BLaER1 treated with 17β-estradiol and CSF1 and Interleukin-3, amounts not matched to agents 10 nM and 100 nM (cell line): ENCODE results near the gene KCNH2.
A peak's percentile ranks its signal among the peaks of the same experiment; 100 is the strongest.

ENCODE experiments used
- H3K27ac ChIP-seq, 11 experiments: shearing (Covaris generic); formaldehyde crosslinking; 2 replicates each; pipeline ENCODE4 v1.8.1; 2022
- H3K27me3 ChIP-seq, 11 experiments: shearing (Covaris generic); formaldehyde crosslinking; 2 replicates each; pipeline ENCODE4 v1.8.1; 2022
- H3K36me3 ChIP-seq, 11 experiments: shearing (Covaris generic); formaldehyde crosslinking; 2 replicates each; pipeline ENCODE4 v1.8.1; 2022
- H3K4me1 ChIP-seq, 10 experiments: shearing (Covaris generic); formaldehyde crosslinking; 2 replicates each; pipeline ENCODE4 v1.8.1; 2022
- H3K4me2 ChIP-seq, 11 experiments: shearing (Covaris generic); formaldehyde crosslinking; 2 replicates each; pipeline ENCODE4 v1.8.1; 2022
- H3K4me3 ChIP-seq, 10 experiments: shearing (Covaris generic); formaldehyde crosslinking; 2 replicates each; pipeline ENCODE4 v1.8.1; 2022
- H3K9ac ChIP-seq, 11 experiments: shearing (Covaris generic); formaldehyde crosslinking; 2 replicates each; pipeline ENCODE4 v1.8.1; 2022
- H3K9me3 ChIP-seq, 11 experiments: shearing (Covaris generic); formaldehyde crosslinking; replicated peaks in 1 of 11; 2 replicates each; pipeline ENCODE4 v1.8.1; 2022
- H4K20me1 ChIP-seq, 11 experiments: shearing (Covaris generic); formaldehyde crosslinking; 2 replicates each; pipeline ENCODE4 v1.8.1; 2022
- Cebpa-rat ChIP-seq, 11 experiments: shearing (Covaris generic); IDR thresholded peaks; 2 replicates each; pipeline ENCODE4 v1.8.1; 2022

Gene KCNH2

GRCh38 chr7:150945171-150945852, 32.8 kb downstream of the KCNH2 start:
- Histone ChIP-seq H3K4me2 (peak overlapping the region; percentile 61 to 89 (median 79)), H3K4me1 (peaks cover 57 to 74% (median 67%) of the 10 kb centered on the region in 10 experiments), H3K9ac (peak overlapping the region in 4 of 11 experiments; percentile 0 to 56 (median 19); a peak in 5 of 22 replicates), H3K9me3 (no peaks in the 10 kb centered on the region), H3K36me3 (no peaks in the 10 kb centered on the region), H3K27me3 (no peaks in the 10 kb centered on the region), H3K4me3 (no peak overlapping the region), H4K20me1 (peaks cover 0 to 24% (median 0%) of the 10 kb centered on the region in 11 experiments; a peak in 6 of 22 replicates), H3K27ac (no peak overlapping the region)
- TF ChIP-seq Cebpa-rat (IDR thresholded peaks at IDR 0.05): no peak

GRCh38 chr7:150944066-150945042, 33.8 kb downstream of the KCNH2 start:
- Histone ChIP-seq H3K36me3 (no peaks in the 10 kb centered on the region), H3K27me3 (no peaks in the 10 kb centered on the region), H4K20me1 (peaks cover 0 to 24% (median 0%) of the 10 kb centered on the region in 11 experiments; a peak in 6 of 22 replicates), H3K27ac (peak overlapping the region in 2 of 11 experiments; percentile 12 to 38; a peak in 3 of 22 replicates), H3K9ac (peak overlapping the region in 3 of 11 experiments; percentile 9 to 56 (median 28); a peak in 5 of 22 replicates), H3K9me3 (no peaks in the 10 kb centered on the region), H3K4me3 (no peak overlapping the region), H3K4me2 (peak overlapping the region; percentile 61 to 89 (median 79)), H3K4me1 (peaks cover 47 to 69% (median 59%) of the 10 kb centered on the region in 10 experiments)
- no peak for TF ChIP-seq Cebpa-rat (IDR thresholded peaks at IDR 0.05)

DNA sequence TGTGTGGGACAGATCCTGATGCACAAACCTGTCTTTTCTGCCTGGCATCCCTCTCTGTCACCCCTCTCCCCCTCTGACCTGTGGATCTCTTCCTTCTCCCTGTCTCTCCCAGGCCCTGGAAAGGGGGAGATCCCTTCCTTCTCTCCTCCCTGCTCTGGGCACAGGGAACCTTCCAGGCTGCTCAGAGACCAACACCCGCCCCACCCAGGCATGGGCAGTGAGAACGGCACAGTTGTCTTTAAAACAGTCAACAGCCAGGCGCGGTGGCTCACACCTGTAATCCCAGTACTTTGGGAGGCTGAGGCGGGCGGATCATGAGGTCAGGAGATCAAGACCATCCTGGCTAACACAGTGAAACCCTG, 34.7 kb downstream of the KCNH2 start:
- no peaks in the 10 kb centered on the region for H3K27me3 ChIP-seq
- H4K20me1 ChIP-seq: peaks cover 0 to 24% (median 0%) of the 10 kb centered on the region in 11 experiments; a peak in 6 of 22 replicates
- H3K4me3 ChIP-seq: no peak overlapping the region
- H3K9me3 ChIP-seq: no peaks in the 10 kb centered on the region
- peaks cover 51 to 77% (median 66%) of the 10 kb centered on the region in 10 experiments for H3K4me1 ChIP-seq
- peak overlapping the region in 8 of 11 experiments; percentile 73 to 89 (median 80); a peak in 15 of 22 replicates for H3K4me2 ChIP-seq
- H3K36me3 ChIP-seq: no peaks in the 10 kb centered on the region
- no peak for TF ChIP-seq Cebpa-rat (IDR thresholded peaks at IDR 0.05)
- H3K27ac ChIP-seq: no peak overlapping the region
- H3K9ac ChIP-seq: no peak overlapping the region

DNA sequence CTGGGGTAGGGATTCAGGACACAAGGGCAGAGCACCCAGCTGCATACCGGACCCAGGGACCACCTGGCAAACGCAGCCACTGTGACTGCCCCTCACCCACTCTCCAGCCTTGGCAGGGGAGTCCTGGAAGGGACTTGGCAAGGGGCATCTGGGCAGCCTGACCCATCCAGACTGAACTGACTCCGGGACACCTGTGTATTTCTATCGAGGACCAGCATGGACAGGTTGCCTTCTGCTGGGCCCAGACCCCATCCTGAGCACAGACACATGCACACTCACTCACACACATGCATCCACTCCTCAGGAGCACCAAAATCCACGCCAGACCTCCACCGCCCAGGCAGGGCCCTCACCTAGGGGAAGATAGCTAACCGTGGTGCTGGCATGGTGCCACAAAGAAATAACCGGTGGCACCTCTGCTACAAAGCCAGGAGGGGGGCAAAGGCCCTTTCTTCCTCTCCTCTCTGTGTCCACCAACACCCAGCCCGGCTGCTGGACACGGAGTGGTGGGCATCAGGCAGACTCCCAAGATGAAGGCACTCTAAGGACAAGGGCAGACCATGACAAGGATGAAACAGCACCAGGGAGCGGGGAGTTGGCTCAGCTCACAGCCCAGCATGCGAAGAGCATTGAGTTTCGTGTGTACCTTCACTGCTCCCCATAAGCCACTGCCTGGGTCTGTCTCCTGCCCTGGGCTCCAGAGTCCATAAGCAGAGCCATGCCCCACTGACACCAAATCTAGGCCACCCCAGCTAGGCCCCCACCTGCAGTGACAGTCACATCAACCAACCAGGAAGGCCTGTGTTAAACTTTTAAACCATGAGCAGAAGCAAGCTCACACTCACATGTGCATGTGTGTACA, 35.3 kb downstream of the KCNH2 start:
- no peaks in the 10 kb centered on the region for H3K9me3 ChIP-seq
- H3K27ac ChIP-seq: no peak overlapping the region
- TF ChIP-seq Cebpa-rat (IDR thresholded peaks at IDR 0.05): no peak
- H3K27me3 ChIP-seq: no peaks in the 10 kb centered on the region
- no peaks in the 10 kb centered on the region for H3K36me3 ChIP-seq
- no peak overlapping the region; a peak in 1 of 22 replicates for H3K9ac ChIP-seq
- H3K4me3 ChIP-seq: no peak overlapping the region
- H3K4me2 ChIP-seq: peak overlapping the region; percentile 47 to 89 (median 79); a peak in 21 of 22 replicates
- H4K20me1 ChIP-seq: peaks cover 0 to 24% (median 0%) of the 10 kb centered on the region in 11 experiments; a peak in 6 of 22 replicates
- H3K4me1 ChIP-seq: peaks cover 57 to 83% (median 72%) of the 10 kb centered on the region in 10 experiments

- H3K9me3 ChIP-seq: no peaks in the 10 kb centered on the region
- no peak for TF ChIP-seq Cebpa-rat (IDR thresholded peaks at IDR 0.05)
- 0 out of 22 replicates have a peak, but pooled peaks cover 0 to 7% (median 0%) of the 10 kb centered on the region in 11 experiments for H3K27me3 ChIP-seq
- H3K4me3 ChIP-seq: no peak overlapping the region
- peaks cover 65 to 90% (median 79%) of the 10 kb centered on the region in 10 experiments for H3K4me1 ChIP-seq
- peak overlapping the region in 2 of 11 experiments; percentile 4 to 37; a peak in 2 of 22 replicates for H3K27ac ChIP-seq
- peak overlapping the region in 2 of 11 experiments; percentile 14 to 33; a peak in 2 of 22 replicates for H3K9ac ChIP-seq
- no peaks in the 10 kb centered on the region for H3K36me3 ChIP-seq
- H3K4me2 ChIP-seq: peak overlapping the region; percentile 47 to 89 (median 79)
- peaks cover 0 to 24% (median 0%) of the 10 kb centered on the region in 11 experiments; a peak in 6 of 22 replicates for H4K20me1 ChIP-seq
These were observed 36.0 kb downstream of the KCNH2 start for GRCh38 chr7:150942001-150942590.

DNA sequence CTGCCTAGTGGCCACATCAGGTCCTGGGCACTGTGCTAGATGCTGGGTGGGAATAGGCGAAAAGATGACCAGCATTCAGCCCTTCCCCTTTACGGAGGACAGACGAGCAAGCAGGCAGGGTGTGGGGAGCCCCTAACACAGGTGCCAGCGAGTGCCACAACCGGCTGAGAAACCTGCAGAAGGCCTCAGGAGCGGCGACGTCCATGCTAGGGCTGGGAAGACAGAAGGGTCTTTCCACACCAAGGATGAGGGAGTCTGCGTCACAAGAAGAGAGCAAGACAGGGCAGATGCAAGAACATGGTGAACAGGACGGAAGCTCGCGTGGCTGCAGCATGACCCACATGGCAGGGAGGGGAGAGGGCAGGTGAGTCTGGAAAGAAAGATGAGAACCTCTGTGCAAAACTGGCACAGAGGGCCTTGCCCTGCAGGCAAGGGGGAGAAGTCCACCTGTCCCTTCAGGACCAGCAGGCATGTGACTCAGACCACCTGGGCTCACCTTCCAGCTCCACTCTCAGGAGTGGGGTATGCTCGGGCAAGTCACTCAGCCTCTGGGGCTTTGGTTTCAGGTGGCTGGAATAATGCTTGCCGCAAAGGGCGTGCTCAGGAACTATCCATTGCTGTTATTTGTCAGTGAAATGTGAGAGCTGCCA, 36.6 kb downstream of the KCNH2 start:
- no peaks in the 10 kb centered on the region for H3K9me3 ChIP-seq
- H3K9ac ChIP-seq: peak overlapping the region in 2 of 11 experiments; percentile 14 to 33; a peak in 2 of 22 replicates
- peak overlapping the region in 2 of 11 experiments; percentile 4 to 37; a peak in 2 of 22 replicates for H3K27ac ChIP-seq
- H3K27me3 ChIP-seq: 0 out of 22 replicates have a peak, but pooled peaks cover 0 to 8% (median 0%) of the 10 kb centered on the region in 11 experiments
- no peaks in the 10 kb centered on the region for H3K36me3 ChIP-seq
- peaks cover 0 to 22% (median 0%) of the 10 kb centered on the region in 11 experiments; a peak in 6 of 22 replicates for H4K20me1 ChIP-seq
- H3K4me1 ChIP-seq: peaks cover 61 to 92% (median 81%) of the 10 kb centered on the region in 10 experiments
- no peak overlapping the region for H3K4me3 ChIP-seq
- no peak for TF ChIP-seq Cebpa-rat (IDR thresholded peaks at IDR 0.05)
- peak overlapping the region; percentile 47 to 89 (median 79) for H3K4me2 ChIP-seq

- Histone ChIP-seq H3K27me3 (0 out of 22 replicates have a peak, but pooled peaks cover 0 to 8% (median 0%) of the 10 kb centered on the region in 11 experiments), H3K27ac (no peak overlapping the region), H3K9me3 (no peaks in the 10 kb centered on the region), H3K4me1 (peaks cover 52 to 84% (median 74%) of the 10 kb centered on the region in 10 experiments), H3K4me2 (peak overlapping the region in 3 of 11 experiments; percentile 77 to 89 (median 87); a peak in 2 of 22 replicates), H4K20me1 (peaks cover 0 to 13% (median 0%) of the 10 kb centered on the region in 11 experiments; a peak in 4 of 22 replicates), H3K9ac (no peak overlapping the region), H3K4me3 (no peak overlapping the region), H3K36me3 (no peaks in the 10 kb centered on the region)
- no peak for TF ChIP-seq Cebpa-rat (IDR thresholded peaks at IDR 0.05)
These were observed 37.6 kb downstream of the KCNH2 start for GRCh38 chr7:150940431-150941102.
